ENCODE measurements around the gene PSME4. TPM values are rescaled to one million over a fixed set of nuclear protein-coding genes. Genes with fewer than 3 reads are reported as not detected.
A peak's percentile ranks its signal among the peaks of the same experiment; 100 is the strongest.
"Not testable (repeated sequence)": the region's sequence is repeated elsewhere in the genome, so short reads cannot be mapped to it uniquely, and the experiment has no call there.

PSME4 gene
- total and polyA plus RNA-seq, 11 donors: 30.8 to 110 (median 59.9) TPM

DNA sequence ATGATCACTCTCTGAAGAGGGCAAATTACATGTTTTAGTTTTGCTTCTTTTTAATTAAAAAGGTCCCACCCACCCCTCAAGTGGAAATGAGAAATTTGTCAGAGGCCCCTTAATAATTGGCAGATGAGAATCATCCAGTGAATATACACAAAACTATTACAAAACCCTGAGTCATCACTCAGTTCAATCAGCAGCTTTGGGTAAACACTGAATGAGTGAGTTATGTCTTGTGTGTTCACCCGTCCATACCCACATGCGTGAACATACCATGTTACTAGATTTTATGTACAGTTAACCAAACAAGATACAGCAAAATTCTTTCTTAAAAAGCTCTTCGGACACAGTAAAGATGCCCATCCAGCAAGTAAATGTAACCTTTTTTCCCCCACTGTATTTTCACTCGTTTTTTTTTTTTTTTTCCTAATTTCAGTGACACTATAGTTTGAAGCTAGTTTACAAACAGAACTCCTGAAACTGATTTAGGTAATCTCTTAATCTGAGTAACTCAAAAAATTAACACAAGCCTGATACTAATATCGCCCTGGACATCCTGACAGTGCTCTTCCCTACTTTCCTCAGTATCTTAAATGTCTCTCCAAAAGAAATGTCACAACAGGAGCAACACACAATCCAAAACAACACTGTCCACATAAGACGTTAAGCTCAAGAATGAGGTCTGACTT is 1.4 kb downstream of the PSME4 start:
- WGBS, 4 donors: 7 to 10% (median 10%) methylated on average over 6 of the region's 6 CpGs
- peak in 2 of 4 donors; percentile 19 to 55 for ATAC-seq
- no peak for DNase-seq
- no peaks in the 10 kb centered on the region for H3K27me3 ChIP-seq
- intact Hi-C loops (cut with DNase I): loop anchor here in 1 of 10 donors (10.0 kb wide), 1 partner anchor 105 kb away; no protein-coding TSS in a partner anchor
- no peaks in the 10 kb centered on the region for H3K9me3 ChIP-seq
- H3K4me3 ChIP-seq: peak overlapping the region; percentile 73 to 100 (median 86)
- peaks cover 0 to 64% (median 27%) of the 10 kb centered on the region in 12 donors for H3K4me1 ChIP-seq
- TF ChIP-seq, protein P1, sequence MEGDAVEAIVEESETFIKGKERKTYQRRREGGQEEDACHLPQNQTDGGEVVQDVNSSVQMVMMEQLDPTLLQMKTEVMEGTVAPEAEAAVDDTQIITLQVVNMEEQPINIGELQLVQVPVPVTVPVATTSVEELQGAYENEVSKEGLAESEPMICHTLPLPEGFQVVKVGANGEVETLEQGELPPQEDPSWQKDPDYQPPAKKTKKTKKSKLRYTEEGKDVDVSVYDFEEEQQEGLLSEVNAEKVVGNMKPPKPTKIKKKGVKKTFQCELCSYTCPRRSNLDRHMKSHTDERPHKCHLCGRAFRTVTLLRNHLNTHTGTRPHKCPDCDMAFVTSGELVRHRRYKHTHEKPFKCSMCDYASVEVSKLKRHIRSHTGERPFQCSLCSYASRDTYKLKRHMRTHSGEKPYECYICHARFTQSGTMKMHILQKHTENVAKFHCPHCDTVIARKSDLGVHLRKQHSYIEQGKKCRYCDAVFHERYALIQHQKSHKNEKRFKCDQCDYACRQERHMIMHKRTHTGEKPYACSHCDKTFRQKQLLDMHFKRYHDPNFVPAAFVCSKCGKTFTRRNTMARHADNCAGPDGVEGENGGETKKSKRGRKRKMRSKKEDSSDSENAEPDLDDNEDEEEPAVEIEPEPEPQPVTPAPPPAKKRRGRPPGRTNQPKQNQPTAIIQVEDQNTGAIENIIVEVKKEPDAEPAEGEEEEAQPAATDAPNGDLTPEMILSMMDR (IDR thresholded peaks at IDR 0.05): no peak
- no peak for TF ChIP-seq POLR2A (IDR thresholded peaks at IDR 0.05)
- H3K27ac ChIP-seq: peak overlapping the region; percentile 91 to 99 (median 96)
- peaks cover 0 to 9% (median 4%) of the 10 kb centered on the region in 9 donors for H3K36me3 ChIP-seq

DNA sequence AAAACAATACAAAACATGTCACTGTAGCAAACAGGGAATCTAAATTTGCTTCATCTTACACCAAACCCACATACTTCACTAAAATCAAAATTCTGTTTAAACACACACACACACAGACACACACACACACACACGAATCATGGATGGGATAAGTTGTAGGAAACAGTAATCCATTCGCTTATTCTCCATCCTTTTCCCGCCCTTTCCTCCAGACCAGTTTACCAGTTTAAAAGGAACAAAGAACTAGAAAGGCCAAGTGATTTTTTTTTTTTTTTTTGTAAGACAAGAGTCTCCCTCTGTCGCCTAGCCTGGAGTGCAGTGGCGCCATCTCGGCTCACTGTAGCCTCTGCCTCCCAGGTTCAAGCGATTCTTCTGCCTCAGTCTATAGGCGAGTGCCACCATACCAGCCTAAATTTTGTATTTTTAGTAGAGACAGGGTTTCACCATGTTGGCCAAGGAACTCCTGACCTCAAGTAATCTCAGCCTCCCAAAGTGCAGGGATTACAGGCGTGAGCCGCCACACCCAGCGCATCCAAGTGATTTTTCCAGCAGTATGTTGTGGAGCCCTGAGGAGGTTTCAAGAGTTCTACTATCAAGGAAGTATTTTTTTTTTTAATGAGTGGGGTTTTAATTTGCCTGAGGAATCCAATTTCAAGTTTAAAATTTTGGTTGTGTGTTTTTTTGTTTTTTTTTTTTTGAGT is 5.7 kb downstream of the PSME4 start:
- DNase-seq (no peak), ATAC-seq (no peak)
- H3K27ac ChIP-seq: no peak overlapping the region
- no peak overlapping the region for H3K4me3 ChIP-seq
- H3K27me3 ChIP-seq: no peaks in the 10 kb centered on the region
- H3K36me3 ChIP-seq: no peaks in the 10 kb centered on the region
- no peak for TF ChIP-seq POLR2A (IDR thresholded peaks at IDR 0.05)
- TF ChIP-seq, protein P1 (IDR thresholded peaks at IDR 0.05): no peak
- intact Hi-C loops (cut with DNase I): loop anchor here in 1 of 10 donors (10.0 kb wide), 1 partner anchor 110 kb away; no protein-coding TSS in a partner anchor
- peaks cover 0 to 80% (median 49%) of the 10 kb centered on the region in 12 donors for H3K4me1 ChIP-seq
- H3K9me3 ChIP-seq: no peaks in the 10 kb centered on the region
- 90 to 94% (median 93%) methylated on average over 11 of the region's 11 CpGs for WGBS, 4 donors

DNA sequence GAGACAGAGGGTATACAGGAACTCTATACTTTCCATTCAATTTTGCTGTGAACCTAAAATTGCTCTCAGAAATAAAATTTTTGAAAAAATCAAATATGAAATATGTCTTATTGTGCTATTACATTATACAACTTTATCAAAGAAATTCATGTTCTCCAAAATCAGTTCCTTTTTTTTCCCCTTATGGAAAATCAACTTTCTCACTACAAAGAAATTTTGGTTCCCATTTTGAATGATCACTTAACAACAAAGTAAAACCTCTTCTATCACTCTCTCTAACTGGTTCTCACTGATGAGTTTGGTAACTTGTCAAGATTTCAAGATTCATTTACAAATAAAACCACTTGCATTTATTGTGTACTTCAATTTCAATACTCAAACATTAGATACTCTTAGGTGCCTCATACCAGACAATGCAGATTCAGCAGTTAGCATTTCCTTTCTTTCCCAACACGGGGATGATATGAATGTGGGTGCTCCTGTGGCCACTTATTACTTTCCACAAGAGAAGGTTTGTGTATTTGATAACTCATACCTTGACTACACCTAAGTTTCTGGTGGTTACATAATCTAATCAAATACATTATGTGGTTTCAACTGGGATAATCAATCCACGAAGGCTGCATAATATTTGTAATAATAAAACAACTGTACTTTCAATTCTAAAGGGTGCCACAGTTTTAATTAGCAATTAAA is 6.4 kb downstream of the PSME4 start:
- H3K4me1 ChIP-seq: peaks cover 0 to 80% (median 50%) of the 10 kb centered on the region in 12 donors
- no peaks in the 10 kb centered on the region for H3K27me3 ChIP-seq
- H3K36me3 ChIP-seq: no peaks in the 10 kb centered on the region
- H3K27ac ChIP-seq: peak overlapping the region in 1 of 12 donors; percentile 17
- H3K9me3 ChIP-seq: no peaks in the 10 kb centered on the region
- ATAC-seq (no peak), DNase-seq (no peak)
- intact Hi-C loops (cut with DNase I): loop anchor here in 1 of 10 donors (10.0 kb wide), 1 partner anchor 110 kb away; no protein-coding TSS in a partner anchor
- TF ChIP-seq POLR2A (IDR thresholded peaks at IDR 0.05): no peak
- TF ChIP-seq, protein P1 (IDR thresholded peaks at IDR 0.05): no peak
- no peak overlapping the region for H3K4me3 ChIP-seq
- 51 to 62% (median 54%) methylated on average over 2 of the region's 2 CpGs for WGBS, 4 donors

DNA sequence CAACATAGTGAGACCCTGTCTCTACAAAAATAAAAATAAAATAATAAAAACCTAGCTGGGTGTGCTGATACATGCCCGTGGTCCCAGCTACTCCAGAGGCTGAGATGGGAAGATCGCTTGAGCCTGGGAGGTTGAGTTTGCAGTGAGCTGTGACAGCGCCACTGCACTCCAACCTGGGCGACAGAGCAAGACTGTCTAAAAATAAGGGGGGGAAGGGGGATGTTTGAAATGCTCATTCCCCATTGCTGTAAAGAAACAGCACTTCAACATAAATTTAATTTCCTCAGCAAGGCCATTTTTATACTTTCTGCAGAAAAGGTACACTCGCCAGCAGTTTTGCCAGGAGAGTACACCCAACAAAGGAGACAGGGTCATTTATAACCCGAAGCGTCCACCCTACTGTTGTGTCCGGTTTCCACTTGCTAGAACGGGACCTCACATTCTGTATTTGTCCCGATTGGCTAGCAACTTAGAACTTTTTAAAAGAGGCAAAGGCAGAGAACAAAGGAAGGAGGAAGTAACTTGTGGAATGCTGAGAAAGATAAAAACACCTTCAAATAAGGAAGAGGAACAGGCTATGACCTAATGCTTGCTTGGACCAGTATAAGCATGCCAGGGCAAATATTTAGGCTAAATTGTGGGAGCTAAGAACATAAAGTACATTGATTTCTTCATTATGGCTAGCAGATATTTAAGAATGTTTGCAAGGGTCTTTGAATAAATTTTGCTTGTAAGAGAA is 9.1 kb downstream of the PSME4 start:
- H3K4me3 ChIP-seq, H3K9me3 ChIP-seq, DNase-seq, H3K27me3 ChIP-seq, H3K36me3 ChIP-seq: not testable (repeated sequence)
- intact Hi-C loops (cut with DNase I): loop anchor here in 1 of 10 donors (10.0 kb wide), 1 partner anchor 113 kb away; no protein-coding TSS in a partner anchor
- peak in 2 of 4 donors; percentile 57 to 63 for ATAC-seq
- 39 to 63% (median 43%) methylated on average over 10 of the region's 10 CpGs for WGBS, 4 donors
- Histone ChIP-seq H3K4me1 (peaks cover 0 to 69% (median 34%) of the 10 kb centered on the region in 12 donors), H3K27ac (peak overlapping the region in 6 of 12 donors; percentile 0 to 50 (median 29))
